WTC11 (cell line): ENCODE results near the gene MEGF8. TPM values are rescaled to one million over a fixed set of nuclear protein-coding genes. Genes with fewer than 3 reads are reported as not detected.

Experiments used
- ATAC-seq: fragments of 200-7000 bp; cut with Tn5 transposase; 2 replicates; pipeline ENCODE4 v1.10.0; 2021; ENCODE audit warnings: mild to moderate bottlenecking, moderate library complexity
- CTCF ChIA-PET: fragments of 300-600 bp; sonication (Branson Sonifier 250); formaldehyde crosslinking; loops from one replicate; lab custom pipeline; 2021; ENCODE audit warnings: antibody characterized with exemption; lab: Charles Lee
- POLR2A ChIA-PET: fragments of 350-600 bp; sonication (Branson Sonifier 250); formaldehyde crosslinking; loops from one replicate; lab custom pipeline; 2021; ENCODE audit warnings: antibody characterized with exemption; lab: Charles Lee
- DNase-seq: peaks from one replicate; pipeline ENCODE4 v3.0.0; 2021; ENCODE audit warnings: low spot score
- H3K27ac Mint-ChIP-seq: 2 replicates; pipeline ENCODE4 v1.8.0; 2021; ENCODE audit warnings: mixed read lengths
- H3K27me3 Mint-ChIP-seq: 2 replicates; pipeline ENCODE4 v1.8.0; 2021; ENCODE audit warnings: low read depth, mild to moderate bottlenecking, moderate library complexity, mixed read lengths
- H3K36me3 Mint-ChIP-seq: 2 replicates; pipeline ENCODE4 v1.8.0; 2021; ENCODE audit warnings: mixed read lengths
- H3K4me1 Mint-ChIP-seq: 2 replicates; pipeline ENCODE4 v1.8.0; 2022; ENCODE audit warnings: mixed read lengths
- H3K4me3 Mint-ChIP-seq: 2 replicates; pipeline ENCODE4 v1.8.0; 2021; ENCODE audit warnings: mild to moderate bottlenecking, moderate library complexity, mixed read lengths
- H3K9me3 Mint-ChIP-seq: 2 replicates; pipeline ENCODE4 v1.8.0; 2021; ENCODE audit warnings: mixed read lengths
- AR ChIP-seq: fragments of 250-450 bp; sonication (Bioruptor Pico); IDR thresholded peaks from 2 replicates; pipeline ENCODE4 v1.9.0; 2021; ENCODE audit warnings: mild to moderate bottlenecking
- E2F4 ChIP-seq: sonication (generic); formaldehyde crosslinking; IDR thresholded peaks from 2 replicates; pipeline ENCODE4 v1.8.1; 2022; ENCODE audit warnings: low read depth, mild to moderate bottlenecking, moderate library complexity, missing genetic modification reagents, borderline replicate concordance
- E2F5 ChIP-seq: sonication (generic); formaldehyde crosslinking; IDR thresholded peaks from 2 replicates; pipeline ENCODE4 v1.8.1; 2022; ENCODE audit warnings: mild to moderate bottlenecking, moderate library complexity, missing genetic modification reagents
- EMX1 ChIP-seq: fragments of 250-450 bp; sonication (Bioruptor Pico); IDR thresholded peaks from 2 replicates; pipeline ENCODE4 v1.8.0; 2021; ENCODE audit warnings: mild to moderate bottlenecking
- ERG ChIP-seq: fragments of 250-450 bp; sonication (Bioruptor Pico); IDR thresholded peaks from 2 replicates; pipeline ENCODE4 v1.8.0; 2021; ENCODE audit warnings: mild to moderate bottlenecking
- IRF2 ChIP-seq: sonication (generic); formaldehyde crosslinking; IDR thresholded peaks from 2 replicates; pipeline ENCODE4 v1.8.0; 2022; ENCODE audit warnings: low read depth, missing genetic modification reagents, borderline replicate concordance
- NFATC4 ChIP-seq: fragments of 250-450 bp; sonication (Bioruptor Pico); IDR thresholded peaks from 2 replicates; pipeline ENCODE4 v1.9.0; 2021; ENCODE audit warnings: mild to moderate bottlenecking
- NFYB ChIP-seq: sonication (generic); formaldehyde crosslinking; conservative IDR thresholded peaks from 2 replicates; pipeline ENCODE4 v1.8.0; 2022; ENCODE audit warnings: low read depth, missing genetic modification reagents
- NR2C2 ChIP-seq: sonication (generic); formaldehyde crosslinking; IDR thresholded peaks from 2 replicates; pipeline ENCODE4 v1.8.0; 2022; ENCODE audit warnings: mild to moderate bottlenecking, missing genetic modification reagents
- OVOL2 ChIP-seq: fragments of 250-450 bp; sonication (Bioruptor Pico); IDR thresholded peaks from 2 replicates; pipeline ENCODE4 v1.9.0; 2021; ENCODE audit warnings: mild to moderate bottlenecking, borderline replicate concordance
- PRDM15 ChIP-seq: sonication (generic); formaldehyde crosslinking; IDR thresholded peaks from 2 replicates; pipeline ENCODE4 v1.8.0; 2022; ENCODE audit warnings: missing genetic modification reagents
- SOX15 ChIP-seq: fragments of 250-450 bp; sonication (Bioruptor Pico); IDR thresholded peaks from 2 replicates; pipeline ENCODE4 v1.9.0; 2021; ENCODE audit warnings: mild to moderate bottlenecking
- USF1 ChIP-seq: sonication (generic); formaldehyde crosslinking; IDR thresholded peaks from 2 replicates; pipeline ENCODE4 v1.8.0; 2022; ENCODE audit warnings: mild to moderate bottlenecking, missing genetic modification reagents
- ZNF423 ChIP-seq: fragments of 250-450 bp; sonication (Bioruptor Pico); IDR thresholded peaks from 2 replicates; pipeline ENCODE4 v2.1.2; 2022; ENCODE audit warnings: mild to moderate bottlenecking, moderate library complexity
- ZNF512 ChIP-seq: sonication (generic); formaldehyde crosslinking; IDR thresholded peaks from 2 replicates; pipeline ENCODE4 v1.8.1; 2022; ENCODE audit warnings: missing genetic modification reagents, borderline replicate concordance
- ZNF532 ChIP-seq: fragments of 250-450 bp; sonication (Bioruptor Pico); IDR thresholded peaks from 2 replicates; pipeline ENCODE4 v1.9.0; 2021; ENCODE audit warnings: mild to moderate bottlenecking, borderline replicate concordance
- total RNA-seq: library from RNA; stranded (reverse); gene quantifications from 3 replicates; pipeline ENCODE4 v1.2.3, GENCODE V29; 2021

Gene MEGF8
- total RNA-seq, 1 experiment from 2014 or later: 42.1 TPM

- Mint-ChIP-seq H3K4me1 (peaks cover 12% of the 10 kb centered on the region), H3K27ac (no peak overlapping the region)
- POLR2A ChIA-PET: interaction anchor here (1.4 kb wide), 1 partner anchor 17 kb away, joined by 3 read pairs; no protein-coding TSS in a partner anchor
- DNase-seq: no peak
- TF ChIP-seq ZNF423 (CRISPR knock-in tag) (no peak), NFATC4 (CRISPR knock-in tag) (no peak), EMX1 (CRISPR knock-in tag) (no peak)
- TF ChIP-seq, all 79 proteins: peak for 0
- Mint-ChIP-seq H3K27me3 (peaks cover 78% of the 10 kb centered on the region), H3K4me3 (no peak overlapping the region), H3K36me3 (0 out of 2 replicates have a peak, but pooled peaks cover 9% of the 10 kb centered on the region), H3K9me3 (no peaks in the 10 kb centered on the region)
- CTCF ChIA-PET: interaction anchor here (1.1 to 1.5 kb wide), 2 partner anchors 26 to 34 kb away, joined by 4 to 6 read pairs; no protein-coding TSS in a partner anchor
- ATAC-seq: no peak
These were observed 80.7 kb downstream of the MEGF8 start for GRCh38 chr19:42406111-42406510.

GRCh38 chr19:42407085-42407815 lies 81.8 kb downstream of the MEGF8 start:
- H3K27me3 Mint-ChIP-seq: peaks cover 86% of the 10 kb centered on the region
- no peak overlapping the region for H3K27ac Mint-ChIP-seq
- H3K4me1 Mint-ChIP-seq: peaks cover 15% of the 10 kb centered on the region
- ChIA-PET CTCF (interaction anchor here (1.1 to 1.5 kb wide), 3 partner anchors 27 to 33 kb away, joined by 3 to 6 read pairs (median 4); no protein-coding TSS in a partner anchor), POLR2A (interaction anchor here (1.4 kb wide), 2 partner anchors 11 to 16 kb away, joined by 3 to 4 read pairs; no protein-coding TSS in a partner anchor)
- no peak overlapping the region for H3K4me3 Mint-ChIP-seq
- no peak for ATAC-seq
- H3K9me3 Mint-ChIP-seq: no peaks in the 10 kb centered on the region
- no peak for DNase-seq
- 0 out of 2 replicates have a peak, but pooled peaks cover 9% of the 10 kb centered on the region for H3K36me3 Mint-ChIP-seq
- no peak for TF ChIP-seq PRDM15
- TF ChIP-seq NFYB (CRISPR knock-in tag): no peak
- TF ChIP-seq NR2C2 (CRISPR knock-in tag): no peak
- no peak for TF ChIP-seq ZNF532 (CRISPR knock-in tag)
- TF ChIP-seq E2F5 (CRISPR knock-in tag): no peak
- no peak for TF ChIP-seq ERG (CRISPR knock-in tag)
- no peak for TF ChIP-seq ZNF512 (CRISPR knock-in tag)
- TF ChIP-seq USF1 (CRISPR knock-in tag): no peak
- TF ChIP-seq AR (CRISPR knock-in tag): no peak
- TF ChIP-seq SOX15 (CRISPR knock-in tag): no peak
- TF ChIP-seq E2F4: no peak
- no peak for TF ChIP-seq OVOL2 (CRISPR knock-in tag)
- no peak for TF ChIP-seq IRF2 (CRISPR knock-in tag)
